T-helper 1 cell treated with Interleukin-12 subunit alpha and Interleukin-12 subunit beta and Interleukin-4 antibody, amounts not matched to agents 30 μg/mL and 1 μg/mL, for 36 hours (primary cell): Measurements from ENCODE around the gene EGF.
A peak's percentile ranks its signal among the peaks of the same experiment; 100 is the strongest.

ENCODE experiments used
- H3K27ac Mint-ChIP-seq: one replicate; pipeline ENCODE4 v1.8.0; 2021; ENCODE audit warnings: mild to moderate bottlenecking, mixed read lengths
- H3K27me3 Mint-ChIP-seq: one replicate; pipeline ENCODE4 v1.8.0; 2021; ENCODE audit warnings: low read depth, mixed read lengths
- H3K36me3 Mint-ChIP-seq: one replicate; pipeline ENCODE4 v1.8.0; 2021; ENCODE audit warnings: low read depth, mixed read lengths
- H3K4me1 Mint-ChIP-seq: one replicate; pipeline ENCODE4 v1.8.0; 2021; ENCODE audit warnings: low read depth, mixed read lengths
- H3K4me3 Mint-ChIP-seq: one replicate; pipeline ENCODE4 v1.8.0; 2021; ENCODE audit warnings: mild to moderate bottlenecking, moderate library complexity, mixed read lengths
- H3K9me3 Mint-ChIP-seq: one replicate; pipeline ENCODE4 v1.8.0; 2021; ENCODE audit warnings: mixed read lengths

Gene EGF

DNA sequence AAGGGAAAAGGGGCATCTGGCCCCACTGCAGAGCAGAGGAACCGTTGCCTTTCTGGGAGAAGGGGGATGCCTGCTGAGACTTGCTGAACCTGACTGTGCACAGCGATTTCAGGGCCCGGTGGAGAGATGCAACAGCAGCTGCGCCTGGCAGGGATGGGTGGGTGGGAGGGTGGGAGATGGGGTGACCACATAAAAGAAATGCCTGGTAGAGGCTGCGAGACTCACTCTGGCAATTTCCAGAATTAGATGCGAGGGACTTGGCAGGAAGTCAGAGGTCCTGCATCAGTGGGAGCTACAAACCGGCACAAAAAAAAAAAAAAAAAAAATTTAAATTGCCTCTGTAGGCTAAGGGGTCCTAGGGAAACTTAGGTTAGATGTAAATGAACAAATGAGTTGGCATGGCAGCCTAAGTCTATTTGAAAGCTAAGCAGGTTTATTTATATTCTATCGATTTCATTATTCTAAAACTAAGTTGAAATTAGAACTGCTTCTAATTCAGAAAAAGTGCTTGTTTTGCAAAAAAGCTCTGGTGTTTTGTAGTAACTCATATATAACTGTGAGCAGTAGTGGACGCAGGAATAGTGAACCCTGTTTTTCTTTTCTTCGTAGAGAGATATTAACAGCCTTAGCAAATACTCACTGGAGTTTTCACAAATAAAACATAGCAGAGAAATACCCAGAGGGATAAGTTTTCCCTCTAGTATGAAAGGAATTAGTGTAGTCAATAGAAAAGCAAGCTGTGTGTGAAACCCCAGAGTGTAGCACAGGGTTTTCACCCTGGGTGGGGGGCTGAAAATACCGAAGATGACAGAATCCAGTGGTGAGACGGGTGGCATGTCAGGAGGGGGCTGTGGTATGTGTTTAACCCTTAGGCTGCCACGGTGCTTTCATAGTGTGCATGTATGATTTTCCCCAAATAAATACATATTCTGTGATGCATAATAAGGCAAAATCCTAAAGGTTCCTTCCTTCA lies 130.1 kb downstream of the EGF start:
- Mint-ChIP-seq H3K27ac (no peak overlapping the region), H3K4me1 (peaks cover 4% of the 10 kb centered on the region), H3K4me3 (no peak overlapping the region), H3K9me3 (no peaks in the 10 kb centered on the region), H3K36me3 (peaks cover 5% of the 10 kb centered on the region), H3K27me3 (peaks cover 27% of the 10 kb centered on the region)

DNA sequence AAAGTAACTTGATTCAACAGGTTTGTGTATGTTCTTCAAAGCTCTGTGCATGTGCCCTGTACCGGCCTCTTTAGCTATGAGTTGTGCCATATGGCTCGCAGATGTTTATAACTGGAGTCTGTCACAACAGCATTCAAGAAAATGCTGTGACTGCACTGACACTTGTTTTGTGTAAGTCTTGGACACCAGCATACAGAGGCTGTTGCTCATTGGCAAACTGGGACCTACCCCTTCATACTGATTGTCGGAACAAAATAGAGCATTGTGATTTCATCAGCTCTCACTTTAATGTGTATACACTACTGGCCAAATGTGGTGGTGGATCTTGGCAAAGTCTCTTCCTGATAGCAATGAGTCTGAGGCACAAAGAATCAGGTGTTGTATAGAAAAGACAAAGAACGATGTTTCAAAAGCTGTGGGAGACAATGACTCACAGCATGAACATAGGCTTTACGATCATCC lies 133.9 kb downstream of the EGF start:
- H3K27me3 Mint-ChIP-seq, result peaks cover 7% of the 10 kb centered on the region
- no peak overlapping the region for H3K4me3 Mint-ChIP-seq

DNA sequence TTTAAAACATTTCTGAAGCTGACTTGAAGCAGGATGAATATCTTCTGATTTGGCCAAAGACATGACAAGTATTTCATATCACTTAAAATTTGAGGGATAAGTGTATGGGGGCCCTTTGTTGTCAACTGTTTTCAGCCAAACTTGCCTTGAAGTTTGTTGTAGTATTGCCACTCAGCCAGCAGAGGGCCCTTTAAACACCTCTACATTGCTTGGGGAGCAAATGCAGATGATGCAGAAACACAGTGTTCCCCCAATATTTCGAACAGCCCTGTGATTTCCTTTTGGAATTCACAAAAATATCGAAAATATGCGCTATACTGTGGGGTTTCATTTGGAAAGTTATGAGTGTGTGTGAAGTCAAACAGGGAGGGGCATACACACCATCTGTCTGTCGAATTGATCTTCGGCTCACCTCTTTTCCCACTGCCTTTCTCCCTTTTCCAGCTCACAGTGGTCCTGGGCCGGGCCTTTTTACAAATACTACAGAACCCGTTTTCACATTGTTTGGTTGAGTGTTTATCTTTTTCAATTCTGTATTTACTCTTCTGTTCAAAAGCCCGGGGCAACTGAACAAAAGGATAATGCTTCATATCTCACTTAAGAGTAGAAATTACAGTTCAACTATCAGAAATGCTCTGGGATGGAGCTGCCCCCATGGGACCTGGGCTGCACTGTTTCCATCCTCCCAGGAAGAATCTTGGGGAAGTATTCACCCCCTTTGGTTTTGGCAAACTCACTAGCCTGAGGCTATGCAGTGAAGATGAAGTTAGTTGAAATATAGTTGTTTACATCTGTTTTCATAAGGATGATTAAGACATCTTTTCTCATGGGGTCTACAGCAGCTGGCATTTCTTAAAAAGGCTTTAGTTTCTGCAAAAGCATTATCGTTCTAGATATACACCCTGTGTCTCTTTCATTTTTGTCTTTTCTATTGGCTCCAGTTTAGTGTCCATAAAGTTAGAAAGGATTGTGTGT lies 137.6 kb downstream of the EGF start:
- no peaks in the 10 kb centered on the region for H3K9me3 Mint-ChIP-seq
- H3K4me3 Mint-ChIP-seq, result no peak overlapping the region
- peaks cover 29% of the 10 kb centered on the region for H3K4me1 Mint-ChIP-seq
- H3K36me3 Mint-ChIP-seq, result peaks cover 25% of the 10 kb centered on the region
- peak overlapping the region; percentile 55 for H3K27ac Mint-ChIP-seq
- H3K27me3 Mint-ChIP-seq, result no peaks in the 10 kb centered on the region

More for the DNA sequence above, 133.9 kb downstream of the EGF start:
- H3K4me1 Mint-ChIP-seq, result peaks cover 15% of the 10 kb centered on the region
- no peaks in the 10 kb centered on the region for H3K9me3 Mint-ChIP-seq
- H3K27ac Mint-ChIP-seq, result no peak overlapping the region
- H3K36me3 Mint-ChIP-seq, result peaks cover 17% of the 10 kb centered on the region

DNA sequence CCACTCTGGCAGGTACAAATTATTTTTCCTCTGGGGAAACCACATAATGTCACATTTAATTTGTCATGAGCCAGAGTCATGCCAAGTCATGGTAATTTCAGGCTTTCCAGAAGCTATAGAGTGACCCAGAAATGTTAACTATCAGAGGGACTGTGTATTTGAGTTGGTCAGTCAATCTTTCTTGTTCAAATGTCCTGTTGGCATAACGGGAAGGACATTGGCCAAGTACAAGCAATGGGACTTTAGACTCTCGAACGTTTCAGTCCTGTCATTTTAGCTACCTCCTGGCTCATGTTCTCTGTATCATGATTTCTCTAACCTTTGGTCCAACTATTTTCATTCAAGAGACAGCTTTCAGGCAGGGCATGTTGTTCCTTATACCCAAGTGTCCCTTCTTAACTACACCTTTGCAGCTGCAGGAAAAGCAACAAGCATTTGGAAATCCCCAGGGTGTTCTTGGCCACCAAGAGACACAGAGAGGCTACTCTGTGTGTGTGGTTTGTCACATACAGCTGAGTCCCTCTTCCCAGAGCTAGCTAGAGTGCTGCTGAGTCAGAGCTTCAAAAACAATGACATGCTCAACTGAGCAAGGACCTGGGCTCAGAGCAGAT lies 142.6 kb downstream of the EGF start:
- Mint-ChIP-seq H3K27me3 (no peaks in the 10 kb centered on the region), H3K27ac (peak overlapping the region; percentile 72), H3K4me3 (peak overlapping the region; percentile 59), H3K9me3 (no peaks in the 10 kb centered on the region), H3K36me3 (peaks cover 42% of the 10 kb centered on the region), H3K4me1 (peaks cover 66% of the 10 kb centered on the region)

DNA sequence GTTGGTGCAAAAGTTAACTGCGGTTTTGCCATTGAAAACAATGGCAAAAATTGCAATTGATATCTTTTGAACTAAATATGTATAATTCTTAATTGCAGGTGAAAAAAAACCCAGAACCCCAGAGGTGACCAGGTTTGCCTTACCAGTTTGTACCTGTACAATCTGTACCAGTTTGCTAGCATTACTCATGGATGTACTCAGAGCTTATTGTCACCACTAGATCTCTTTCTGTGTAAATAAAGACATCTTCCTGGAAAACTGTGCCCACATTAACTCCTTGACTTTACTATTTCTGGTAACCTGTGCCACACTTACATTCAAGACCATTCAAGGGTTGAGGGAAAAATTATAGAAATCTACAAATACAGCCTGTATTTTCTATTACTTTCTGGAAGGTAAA lies 146.0 kb downstream of the EGF start:
- H3K36me3 Mint-ChIP-seq, result peaks cover 26% of the 10 kb centered on the region
- peak overlapping the region; percentile 84 for H3K4me3 Mint-ChIP-seq
- H3K27ac Mint-ChIP-seq, result peak overlapping the region; percentile 93
- H3K4me1 Mint-ChIP-seq, result peaks cover 67% of the 10 kb centered on the region
- H3K27me3 Mint-ChIP-seq, result no peaks in the 10 kb centered on the region
- H3K9me3 Mint-ChIP-seq, result no peaks in the 10 kb centered on the region

DNA sequence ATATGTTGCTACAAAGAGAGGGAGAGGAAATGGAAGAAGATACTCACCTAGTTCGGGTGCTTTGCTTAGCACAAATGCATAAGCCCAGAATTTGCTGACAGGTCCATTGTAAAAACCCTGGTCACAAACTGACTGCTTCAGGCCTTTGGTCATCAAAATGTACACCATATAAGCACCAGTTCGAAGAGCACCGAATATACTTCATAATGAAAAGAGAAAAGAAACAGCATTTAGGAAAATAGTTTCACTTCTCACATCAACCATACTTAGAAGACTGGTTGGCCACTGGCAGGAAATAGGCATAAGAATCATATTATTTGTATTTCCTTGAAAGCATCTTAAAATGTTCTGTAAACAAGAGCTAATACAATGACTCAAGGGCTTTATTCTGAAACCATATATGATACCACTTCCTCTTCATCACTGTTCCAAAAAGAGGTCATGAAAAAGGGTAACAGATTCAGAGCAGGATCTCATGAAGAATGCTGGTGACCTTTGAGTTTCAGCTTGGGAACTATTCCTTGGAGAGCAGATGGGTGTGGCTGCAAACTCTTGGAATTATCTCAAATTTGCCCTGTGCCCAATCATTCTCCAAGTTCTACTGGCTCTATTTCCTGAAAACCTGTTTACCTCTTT lies 147.0 kb downstream of the EGF start:
- H3K4me1 Mint-ChIP-seq, result peaks cover 61% of the 10 kb centered on the region
- H3K9me3 Mint-ChIP-seq, result no peaks in the 10 kb centered on the region
- peaks cover 24% of the 10 kb centered on the region for H3K36me3 Mint-ChIP-seq
- no peaks in the 10 kb centered on the region for H3K27me3 Mint-ChIP-seq
- H3K27ac Mint-ChIP-seq, result peak overlapping the region; percentile 93
- peak overlapping the region; percentile 84 for H3K4me3 Mint-ChIP-seq

DNA sequence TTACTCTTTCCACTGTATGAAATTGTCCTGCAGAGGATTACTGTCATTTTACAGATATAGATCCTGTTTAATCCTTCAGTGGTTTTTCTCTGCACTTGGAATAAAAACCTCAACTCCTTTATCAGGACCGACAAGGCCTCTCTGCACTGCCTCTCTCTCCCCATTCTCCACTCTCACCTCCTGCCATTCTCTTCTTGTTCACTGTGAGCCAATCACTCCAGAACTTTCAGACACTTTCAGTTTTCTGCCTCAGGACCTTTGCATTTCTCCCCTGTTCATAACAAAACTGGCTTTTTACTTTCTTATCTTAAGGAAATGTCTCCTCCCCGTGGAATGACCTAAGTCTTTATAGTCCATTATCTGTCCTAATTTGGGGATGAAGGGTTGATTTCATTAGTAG lies 148.4 kb downstream of the EGF start:
- peaks cover 24% of the 10 kb centered on the region for H3K36me3 Mint-ChIP-seq
- peaks cover 50% of the 10 kb centered on the region for H3K4me1 Mint-ChIP-seq
- peak overlapping the region; percentile 1 for H3K4me3 Mint-ChIP-seq
- no peaks in the 10 kb centered on the region for H3K9me3 Mint-ChIP-seq
- H3K27me3 Mint-ChIP-seq, result no peaks in the 10 kb centered on the region
- H3K27ac Mint-ChIP-seq, result peak overlapping the region; percentile 84
